ENCODE measurements around the gene APOE. TPM values are rescaled to one million over a fixed set of nuclear protein-coding genes. Genes with fewer than 3 reads are reported as not detected.
"Not testable (repeated sequence)": the region's sequence is repeated elsewhere in the genome, so short reads cannot be mapped to it uniquely, and the experiment has no call there.

Gene APOE
- total RNA-seq, result under 1 TPM; 0.55 to 0.70 TPM

DNA sequence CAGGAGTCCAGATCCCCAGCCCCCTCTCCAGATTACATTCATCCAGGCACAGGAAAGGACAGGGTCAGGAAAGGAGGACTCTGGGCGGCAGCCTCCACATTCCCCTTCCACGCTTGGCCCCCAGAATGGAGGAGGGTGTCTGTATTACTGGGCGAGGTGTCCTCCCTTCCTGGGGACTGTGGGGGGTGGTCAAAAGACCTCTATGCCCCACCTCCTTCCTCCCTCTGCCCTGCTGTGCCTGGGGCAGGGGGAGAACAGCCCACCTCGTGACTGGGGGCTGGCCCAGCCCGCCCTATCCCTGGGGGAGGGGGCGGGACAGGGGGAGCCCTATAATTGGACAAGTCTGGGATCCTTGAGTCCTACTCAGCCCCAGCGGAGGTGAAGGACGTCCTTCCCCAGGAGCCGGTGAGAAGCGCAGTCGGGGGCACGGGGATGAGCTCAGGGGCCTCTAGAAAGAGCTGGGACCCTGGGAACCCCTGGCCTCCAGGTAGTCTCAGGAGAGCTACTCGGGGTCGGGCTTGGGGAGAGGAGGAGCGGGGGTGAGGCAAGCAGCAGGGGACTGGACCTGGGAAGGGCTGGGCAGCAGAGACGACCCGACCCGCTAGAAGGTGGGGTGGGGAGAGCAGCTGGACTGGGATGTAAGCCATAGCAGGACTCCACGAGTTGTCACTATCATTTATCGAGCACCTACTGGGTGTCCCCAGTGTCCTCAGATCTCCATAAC is at the start of gene APOE:
Gene APOE, plus strand, starts transcription at position 360 of the 724 bp plus-strand sequence. CDS start 829 bp downstream, outside the sequence.
- DNase-seq (no peak), ATAC-seq (no peak)
- Mint-ChIP-seq H3K9me3 (ENCODE audit: low read depth) (no peaks in the 10 kb centered on the region), H3K4me1 (peaks cover 8% of the 10 kb centered on the region), H3K27me3 (peaks cover 17% of the 10 kb centered on the region), H3K36me3 (ENCODE audit: low read depth) (peaks cover 13% of the 10 kb centered on the region), H3K27ac (no peak within 1 kb of the TSS), H3K4me3 (no peak within 1 kb of the TSS)
- intact Hi-C loops (cut with DNase I, micrococcal nuclease), result no loop called here
- ChIA-PET POLR2A (interaction anchor here (0.5 to 0.9 kb wide), 3 partner anchors 15 to 20 kb away, joined by 3 to 7 read pairs (median 4); partner anchors contain the start of gene TOMM40), CTCF (interaction anchor here (0.5 to 1.1 kb wide), 7 partner anchors 47 to 653 kb away, joined by 3 to 8 read pairs (median 3); no protein-coding TSS in a partner anchor)

- Mint-ChIP-seq H3K4me1 (no peaks in the 10 kb centered on the region), H3K27ac (no peak overlapping the region), H3K27me3 (peaks cover 4% of the 10 kb centered on the region), H3K9me3 (ENCODE audit: low read depth) (no peaks in the 10 kb centered on the region), H3K4me3 (no peak overlapping the region), H3K36me3 (ENCODE audit: low read depth) (no peaks in the 10 kb centered on the region)
- DNase-seq (no peak), ATAC-seq (no peak)
- POLR2A ChIA-PET, result interaction anchor here (0.6 kb wide), 1 partner anchor 108 kb away, joined by 3 read pairs; no protein-coding TSS in a partner anchor
- intact Hi-C loops (cut with DNase I, micrococcal nuclease), result no loop called here
- CTCF ChIA-PET, result no interaction called here
These were observed 49.0 kb upstream of the APOE start for GRCh38 chr19:44856421-44857083.

DNA sequence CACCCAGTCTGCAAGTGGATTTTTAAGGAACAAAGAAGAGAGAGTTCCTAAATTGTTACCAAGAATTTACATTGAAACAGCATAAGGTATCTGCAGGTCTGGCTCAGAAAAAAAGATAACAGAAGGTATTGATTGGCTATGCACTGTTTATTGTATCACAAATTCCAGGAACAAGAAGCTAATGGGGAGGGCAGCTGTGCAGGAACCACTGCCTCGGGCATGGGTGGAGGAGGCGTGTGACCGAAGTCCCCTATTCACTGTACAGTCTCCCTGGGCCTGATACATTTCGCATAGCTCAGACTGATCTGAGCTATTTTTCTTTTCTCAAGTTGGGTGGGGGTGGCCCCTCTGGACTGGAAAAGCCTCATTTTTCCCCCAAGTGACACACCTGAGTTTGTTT is 47.8 kb upstream of the APOE start:
- Mint-ChIP-seq H3K4me3 (no peak overlapping the region), H3K36me3 (ENCODE audit: low read depth) (no peaks in the 10 kb centered on the region), H3K9me3 (ENCODE audit: low read depth) (no peaks in the 10 kb centered on the region), H3K27ac (no peak overlapping the region), H3K27me3 (peaks cover 4% of the 10 kb centered on the region), H3K4me1 (no peaks in the 10 kb centered on the region)
- POLR2A ChIA-PET, result no interaction called here
- CTCF ChIA-PET, result no interaction called here
- ATAC-seq (no peak), DNase-seq (no peak)
- intact Hi-C loops (cut with DNase I, micrococcal nuclease), result no loop called here

GRCh38 chr19:44861576-44861975 is 44.0 kb upstream of the APOE start:
- intact Hi-C loops (cut with DNase I, micrococcal nuclease); H3K4me1 Mint-ChIP-seq; H3K27ac Mint-ChIP-seq; POLR2A ChIA-PET; H3K4me3 Mint-ChIP-seq; DNase-seq; H3K36me3 Mint-ChIP-seq (ENCODE audit: low read depth); CTCF ChIA-PET; H3K27me3 Mint-ChIP-seq; ATAC-seq; H3K9me3 Mint-ChIP-seq (ENCODE audit: low read depth): not testable (repeated sequence)

DNA sequence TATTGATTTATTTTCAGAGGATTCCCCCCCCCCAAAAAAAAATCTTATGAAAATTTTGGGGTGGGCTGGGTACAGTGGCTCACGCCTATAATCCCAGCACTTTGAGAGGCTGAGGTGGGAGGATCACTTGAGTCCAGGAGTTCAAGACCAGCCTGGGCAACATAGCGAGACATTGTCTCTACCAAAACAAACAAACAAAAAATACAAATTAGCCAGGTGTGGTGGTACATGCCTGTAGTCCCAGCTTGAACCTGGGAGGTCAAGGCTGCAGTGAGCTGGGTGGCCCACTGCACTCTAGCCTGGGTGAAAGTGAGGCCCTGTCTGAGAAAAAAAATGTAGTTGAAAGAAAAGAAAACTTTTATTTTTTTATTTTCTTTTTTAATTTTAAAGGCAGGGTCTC is 41.6 kb upstream of the APOE start:
- intact Hi-C loops (cut with DNase I, micrococcal nuclease), result no loop called here
- Mint-ChIP-seq H3K27me3 (peaks cover 2% of the 10 kb centered on the region), H3K4me1 (no peaks in the 10 kb centered on the region), H3K4me3 (no peak overlapping the region), H3K36me3 (ENCODE audit: low read depth) (no peaks in the 10 kb centered on the region), H3K27ac (no peak overlapping the region), H3K9me3 (ENCODE audit: low read depth) (no peaks in the 10 kb centered on the region)
- DNase-seq (no peak), ATAC-seq (no peak)
- POLR2A ChIA-PET, result no interaction called here
- CTCF ChIA-PET, result no interaction called here

DNA sequence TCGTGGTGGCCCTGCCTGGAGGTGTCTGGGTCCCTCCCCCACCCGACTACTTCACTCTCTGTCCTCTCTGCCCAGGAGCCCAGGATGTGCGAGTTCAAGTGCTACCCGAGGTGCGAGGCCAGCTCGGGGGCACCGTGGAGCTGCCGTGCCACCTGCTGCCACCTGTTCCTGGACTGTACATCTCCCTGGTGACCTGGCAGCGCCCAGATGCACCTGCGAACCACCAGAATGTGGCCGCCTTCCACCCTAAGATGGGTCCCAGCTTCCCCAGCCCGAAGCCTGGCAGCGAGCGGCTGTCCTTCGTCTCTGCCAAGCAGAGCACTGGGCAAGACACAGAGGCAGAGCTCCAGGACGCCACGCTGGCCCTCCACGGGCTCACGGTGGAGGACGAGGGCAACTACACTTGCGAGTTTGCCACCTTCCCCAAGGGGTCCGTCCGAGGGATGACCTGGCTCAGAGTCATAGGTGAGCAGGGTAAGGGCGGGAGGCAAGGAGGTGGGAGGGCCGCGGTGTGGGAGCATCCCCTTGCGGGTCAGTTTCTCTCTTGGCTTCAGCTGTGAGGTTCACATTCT is 40.3 kb upstream of the APOE start:
- ChIA-PET CTCF (no interaction called here), POLR2A (no interaction called here)
- DNase-seq, result no peak
- no peaks in the 10 kb centered on the region for H3K36me3 Mint-ChIP-seq (ENCODE audit: low read depth)
- ATAC-seq, result no peak
- intact Hi-C loops (cut with DNase I, micrococcal nuclease), result no loop called here
- no peak overlapping the region for H3K27ac Mint-ChIP-seq
- no peaks in the 10 kb centered on the region for H3K9me3 Mint-ChIP-seq (ENCODE audit: low read depth)
- no peaks in the 10 kb centered on the region for H3K27me3 Mint-ChIP-seq
- no peak overlapping the region for H3K4me3 Mint-ChIP-seq
- no peaks in the 10 kb centered on the region for H3K4me1 Mint-ChIP-seq

DNA sequence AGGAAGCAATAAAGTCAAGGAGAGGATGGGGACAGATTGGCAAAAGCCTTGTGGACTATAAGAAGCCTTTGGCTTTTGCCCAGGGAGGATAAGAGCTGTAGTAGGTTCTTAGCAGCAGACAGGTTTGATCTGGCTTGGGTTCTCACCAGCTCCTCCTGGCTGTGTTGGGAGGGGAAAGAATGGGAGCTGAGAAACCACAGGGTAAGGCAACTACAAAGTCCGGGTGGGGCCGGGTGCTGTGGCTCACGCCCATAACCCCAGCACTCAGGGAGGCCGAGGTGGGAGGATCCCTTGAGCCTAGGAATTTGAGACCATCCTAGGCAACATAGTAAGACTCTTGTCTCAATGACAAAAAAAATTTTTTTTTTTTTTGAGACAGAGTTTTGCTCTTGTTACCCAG is 38.9 kb upstream of the APOE start:
- ATAC-seq, result no peak
- Mint-ChIP-seq H3K4me3 (no peak overlapping the region), H3K9me3 (ENCODE audit: low read depth) (no peaks in the 10 kb centered on the region), H3K27ac (no peak overlapping the region), H3K27me3 (no peaks in the 10 kb centered on the region), H3K4me1 (no peaks in the 10 kb centered on the region), H3K36me3 (ENCODE audit: low read depth) (no peaks in the 10 kb centered on the region)
- ChIA-PET CTCF (no interaction called here), POLR2A (no interaction called here)
- DNase-seq, result no peak
- intact Hi-C loops (cut with DNase I, micrococcal nuclease), result no loop called here

DNA sequence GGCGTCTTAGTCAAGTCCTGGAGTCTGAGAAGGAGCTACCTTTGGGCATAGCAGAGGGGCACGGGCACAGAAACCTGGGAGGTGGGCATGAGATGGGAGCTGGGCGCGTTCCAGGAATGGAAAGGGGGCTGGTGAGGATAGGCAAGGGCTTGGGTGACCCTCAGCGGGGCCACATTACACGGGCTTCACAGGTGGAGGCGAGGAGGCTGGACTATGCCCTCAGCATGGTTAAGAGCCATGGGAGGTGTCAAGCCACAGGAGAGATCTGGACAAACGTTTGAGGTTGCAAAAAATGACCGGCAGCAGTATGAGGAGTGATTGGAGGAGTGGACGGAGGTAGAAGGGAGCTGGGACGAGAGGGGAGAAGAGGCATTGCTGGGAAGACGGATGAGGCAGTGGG is 38.0 kb upstream of the APOE start:
- Mint-ChIP-seq H3K27me3 (no peaks in the 10 kb centered on the region), H3K36me3 (ENCODE audit: low read depth) (no peaks in the 10 kb centered on the region), H3K4me1 (no peaks in the 10 kb centered on the region), H3K9me3 (ENCODE audit: low read depth) (no peaks in the 10 kb centered on the region), H3K4me3 (no peak overlapping the region), H3K27ac (no peak overlapping the region)
- ATAC-seq (no peak), DNase-seq (no peak)
- POLR2A ChIA-PET, result no interaction called here
- intact Hi-C loops (cut with DNase I, micrococcal nuclease), result no loop called here
- CTCF ChIA-PET, result no interaction called here

DNA sequence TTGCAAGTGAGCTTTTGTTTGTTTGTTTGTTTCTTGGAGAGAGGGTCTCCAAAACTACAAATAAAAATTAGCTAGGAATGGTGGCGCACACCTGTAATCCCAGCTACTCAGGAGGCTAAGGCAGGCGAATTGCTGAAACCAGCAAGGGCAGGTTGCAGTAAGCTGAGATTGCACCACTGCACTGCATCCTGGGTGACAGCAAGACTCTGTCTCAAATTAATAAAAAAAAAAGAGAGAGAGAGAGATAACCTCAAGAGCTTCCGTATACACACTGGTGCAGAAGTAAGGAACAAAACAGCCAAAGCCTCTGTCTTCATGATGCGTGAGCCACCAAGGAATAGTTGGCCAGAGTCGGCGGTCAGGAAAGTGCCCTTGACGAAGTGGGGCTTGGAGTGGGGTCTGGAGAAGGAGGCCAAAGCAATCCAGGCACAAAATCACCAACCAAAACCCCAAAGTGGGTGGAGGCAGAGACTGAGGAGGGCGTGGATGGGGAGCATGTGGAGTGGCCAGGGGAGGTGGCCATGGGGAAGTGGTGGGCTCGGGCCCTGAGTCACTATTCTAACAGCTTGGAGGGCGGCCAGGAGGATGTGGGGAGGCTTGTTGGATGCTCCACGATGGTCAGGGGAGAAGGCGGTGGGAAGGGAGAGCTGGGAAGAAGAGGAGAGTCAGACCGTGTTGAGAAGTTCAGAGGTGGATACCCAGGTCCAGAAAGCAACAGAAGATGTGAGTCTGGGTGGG is 35.7 kb upstream of the APOE start:
- Mint-ChIP-seq H3K9me3 (ENCODE audit: low read depth) (no peaks in the 10 kb centered on the region), H3K27ac (no peak overlapping the region), H3K36me3 (ENCODE audit: low read depth) (no peaks in the 10 kb centered on the region), H3K27me3 (no peaks in the 10 kb centered on the region), H3K4me1 (no peaks in the 10 kb centered on the region), H3K4me3 (no peak overlapping the region)
- DNase-seq, result no peak
- intact Hi-C loops (cut with DNase I, micrococcal nuclease), result no loop called here
- ChIA-PET CTCF (interaction anchor here (0.7 to 1.3 kb wide), 3 partner anchors 11 to 317 kb away, joined by 3 to 4 read pairs (median 3); no protein-coding TSS in a partner anchor), POLR2A (no interaction called here)
- ATAC-seq, result no peak

DNA sequence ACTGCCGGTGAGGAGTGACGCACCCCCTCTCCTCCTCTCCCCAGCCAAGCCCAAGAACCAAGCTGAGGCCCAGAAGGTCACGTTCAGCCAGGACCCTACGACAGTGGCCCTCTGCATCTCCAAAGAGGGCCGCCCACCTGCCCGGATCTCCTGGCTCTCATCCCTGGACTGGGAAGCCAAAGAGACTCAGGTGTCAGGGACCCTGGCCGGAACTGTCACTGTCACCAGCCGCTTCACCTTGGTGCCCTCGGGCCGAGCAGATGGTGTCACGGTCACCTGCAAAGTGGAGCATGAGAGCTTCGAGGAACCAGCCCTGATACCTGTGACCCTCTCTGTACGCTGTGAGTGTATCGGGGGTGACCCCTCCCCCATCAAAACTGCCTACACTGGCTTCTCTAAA is 33.8 kb upstream of the APOE start:
- DNase-seq (no peak), ATAC-seq (no peak)
- Mint-ChIP-seq H3K9me3 (ENCODE audit: low read depth) (no peaks in the 10 kb centered on the region), H3K27me3 (no peaks in the 10 kb centered on the region), H3K36me3 (ENCODE audit: low read depth) (no peaks in the 10 kb centered on the region), H3K27ac (no peak overlapping the region), H3K4me3 (no peak overlapping the region), H3K4me1 (no peaks in the 10 kb centered on the region)
- intact Hi-C loops (cut with DNase I, micrococcal nuclease), result no loop called here
- ChIA-PET POLR2A (no interaction called here), CTCF (no interaction called here)

DNA sequence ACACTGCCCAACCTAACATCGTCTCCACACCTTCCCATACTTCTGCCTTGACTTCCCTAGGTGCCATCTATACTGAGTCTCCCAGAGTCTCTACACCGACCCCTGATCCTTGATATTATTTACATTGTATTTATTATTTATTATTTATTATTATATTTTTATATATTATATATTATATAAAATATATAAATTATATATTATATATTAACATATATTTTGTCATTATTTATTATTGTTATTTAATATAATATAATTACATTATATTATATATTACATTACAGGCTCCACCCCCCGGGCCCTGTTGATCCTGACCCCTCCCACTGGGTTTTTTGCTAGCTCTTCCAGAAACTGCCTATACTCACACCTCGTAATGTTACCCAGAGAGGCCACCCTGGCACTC is 32.9 kb upstream of the APOE start:
- intact Hi-C loops (cut with DNase I, micrococcal nuclease), result no loop called here
- no peak overlapping the region for H3K4me3 Mint-ChIP-seq
- no peaks in the 10 kb centered on the region for H3K36me3 Mint-ChIP-seq (ENCODE audit: low read depth)
- no peak overlapping the region for H3K27ac Mint-ChIP-seq
- peaks cover 5% of the 10 kb centered on the region for H3K4me1 Mint-ChIP-seq
- no peaks in the 10 kb centered on the region for H3K27me3 Mint-ChIP-seq
- DNase-seq (no peak), ATAC-seq (no peak)
- POLR2A ChIA-PET, result no interaction called here
- no peaks in the 10 kb centered on the region for H3K9me3 Mint-ChIP-seq (ENCODE audit: low read depth)
- CTCF ChIA-PET, result interaction anchor here (0.8 kb wide), 1 partner anchor 22 kb away, joined by 3 read pairs; no protein-coding TSS in a partner anchor
